K562 (cell line): ENCODE data around the gene KCNQ4. TPM values are rescaled to one million over a fixed set of nuclear protein-coding genes. Genes with fewer than 3 reads are reported as not detected.
A peak's percentile ranks its signal among the peaks of the same experiment; 100 is the strongest.

Experiments
- ATAC-seq: fragments of 200-7000 bp; cut with Tn5 transposase; 3 replicates; pipeline ENCODE4 v1.9.1; 2020; ENCODE audit warnings: moderate library complexity
- BruUV-seq: library from RNA; stranded (reverse); fragments of 400-500 nt; replicated peaks from 2 replicates; lab custom pipeline; 2021; lab: Mats Ljungman, UMichigan
- CTCF ChIA-PET: fragments of 300-600 bp; formaldehyde crosslinking; extraction: SDS; loops from one replicate; lab custom pipeline; 2021; ENCODE audit warnings: low intra/inter-chr PET ratio; lab: Yijun Ruan, JAX
- POLR2A ChIA-PET: fragments of 300-600, 350-650 bp; sonication (Branson Sonifier 250); formaldehyde crosslinking; extraction: SDS; loops from one replicate; lab custom pipeline; 2021; ENCODE audit warnings: antibody characterized with exemption, inconsistent platforms; lab: Yijun Ruan, JAX
- DNase-seq, 4 experiments: peaks; one replicate each; pipeline versions ENCODE4 v3.0.0 to v3.0.0-alpha.2; 2011 to 2018; ENCODE audit warnings: low spot score in 3 of 4, mixed read lengths in 3 of 4; ENCODE audit errors: extremely low read depth in 1 of 4
- FAIRE-seq: peaks from 2 replicates; lab custom pipeline; 2011; peaks lifted over from hg19 to GRCh38; lab: Jason Lieb, UNC
- H2AFZ ChIP-seq: 2 replicates; pipeline ENCODE4 v1.6.0; 2011; ENCODE audit warnings: low read depth, low read length, control low read depth, inconsistent platforms
- H3K27ac ChIP-seq: fragments of 200-600 bp; 3 replicates; pipeline ENCODE4 v1.8.0; 2011; ENCODE audit warnings: low read depth, mild to moderate bottlenecking, control low read depth, inconsistent platforms, low read length, moderate library complexity, mixed read lengths; ENCODE audit errors: extremely low read depth
- H3K27me3 ChIP-seq, 2 experiments: fragments of 300-600 bp in 1 of 2; 2 replicates in 1 of 2; 3 replicates in 1 of 2; pipeline versions ENCODE4 v1.6.0 to v1.8.0; 2011; ENCODE audit warnings: inconsistent platforms in 2 of 2, low read length in 2 of 2, mild to moderate bottlenecking in 1 of 2, mixed read lengths in 1 of 2, moderate library complexity in 1 of 2; ENCODE audit not compliant: control insufficient read depth in 2 of 2, insufficient read depth in 2 of 2
- H3K36me3 ChIP-seq: fragments of 300-600 bp; 3 replicates; pipeline ENCODE4 v1.8.0; 2011; ENCODE audit warnings: mild to moderate bottlenecking, low read length, inconsistent platforms; ENCODE audit not compliant: control insufficient read depth, insufficient read depth
- H3K4me1 ChIP-seq, 2 experiments: fragments of 200-600 bp in 1 of 2; replicated peaks in 1 of 2; 2 replicates in 1 of 2; 3 replicates in 1 of 2; pipeline versions ENCODE4 v1.5.1 to v1.8.0; 2011; ENCODE audit warnings: inconsistent platforms in 2 of 2, low read length in 2 of 2, mild to moderate bottlenecking in 1 of 2, mixed read lengths in 1 of 2, moderate library complexity in 1 of 2; ENCODE audit not compliant: control insufficient read depth in 2 of 2, insufficient read depth in 2 of 2
- H3K4me2 ChIP-seq: 2 replicates; pipeline ENCODE4 v1.6.1; 2011; ENCODE audit warnings: low read length, control low read depth, inconsistent platforms, mixed read lengths; ENCODE audit not compliant: insufficient read depth
- H3K4me3 ChIP-seq: fragments of 200-600 bp; sonication (generic), shearing (Covaris generic); 2 replicates; pipeline ENCODE4 v1.5.1; 2016; ENCODE audit warnings: control low read depth, inconsistent platforms
- H3K79me2 ChIP-seq: fragments of 200-600 bp; 3 replicates; pipeline ENCODE4 v1.8.0; 2011; ENCODE audit warnings: low read length, inconsistent platforms; ENCODE audit not compliant: control insufficient read depth, insufficient read depth
- H3K9ac ChIP-seq, 2 experiments: 2 replicates each; pipeline versions ENCODE4 v1.6.0 to v1.6.1; 2011; ENCODE audit warnings: low read depth in 2 of 2, low read length in 2 of 2, control low read depth in 1 of 2, inconsistent platforms in 1 of 2, mild to moderate bottlenecking in 1 of 2, mixed read lengths in 1 of 2; ENCODE audit not compliant: insufficient read depth in 1 of 2
- H3K9me1 ChIP-seq: one replicate; pipeline ENCODE4 v1.6.0; 2011; ENCODE audit warnings: inconsistent platforms, mild to moderate bottlenecking, low read length, moderate library complexity; ENCODE audit not compliant: control insufficient read depth, insufficient read depth
- H3K9me3 ChIP-seq: replicated peaks from 2 replicates; pipeline ENCODE4 v1.5.1; 2011; ENCODE audit warnings: low read depth, low read length, inconsistent platforms; ENCODE audit not compliant: control insufficient read depth, insufficient read depth
- H4K20me1 ChIP-seq: replicated peaks from 2 replicates; pipeline ENCODE4 v1.6.1; 2011; ENCODE audit warnings: low read length, inconsistent platforms, mixed read lengths; ENCODE audit not compliant: control insufficient read depth, insufficient read depth
- FOXJ3 ChIP-seq: sonication (generic); formaldehyde crosslinking; IDR thresholded peaks from 2 replicates; pipeline ENCODE4 v1.4.0; 2020; ENCODE audit warnings: mild to moderate bottlenecking, missing genetic modification reagents
- HBP1 ChIP-seq: fragments of 450-650 bp; formaldehyde crosslinking; IDR thresholded peaks from 2 replicates; pipeline ENCODE4 v1.4.0; 2022; ENCODE audit warnings: missing genetic modification characterization
- SMAD3 ChIP-seq: fragments of 450-650 bp; formaldehyde crosslinking; conservative IDR thresholded peaks from 2 replicates; pipeline ENCODE4 v1.4.0; 2020; ENCODE audit warnings: mild to moderate bottlenecking
- TSC22D4 ChIP-seq: fragments of 450-650 bp; IDR thresholded peaks from 2 replicates; pipeline ENCODE4 v1.6.1; 2016; ENCODE audit warnings: missing genetic modification characterization, missing biosample characterization, control low read depth
- ZC3H4 ChIP-seq: sonication (generic); formaldehyde crosslinking; IDR thresholded peaks from 2 replicates; pipeline ENCODE4 v1.9.0; 2021; ENCODE audit warnings: missing genetic modification reagents, borderline replicate concordance
- WGBS: fragments of 100-300 bp; shearing (Covaris generic); methylation state at CpG from one replicate; pipeline ENCODE4 v1.1.6; 2016; ENCODE audit warnings: low coverage, mixed read lengths; ENCODE audit not compliant: insufficient coverage; ENCODE audit errors: missing lambda C conversion rate; 5-methylcytosine and 5-hydroxymethylcytosine counted together
- in situ Hi-C: fragments of 300-500 bp; cut with MboI; formaldehyde crosslinking; loops from 4 replicates; pipeline ENCODE4 v1.15.0; 2018; ENCODE audit warnings: inconsistent platforms, mixed read lengths
- intact Hi-C: fragments of 100-400 bp; cut with micrococcal nuclease; formaldehyde crosslinking; loops from 2 replicates; pipeline ENCODE4 v1.14.2; 2022
- polyA plus RNA-seq, 8 experiments: library from polyadenylated mRNA; depleted of rRNA in 4 of 8; stranded (reverse) in 5 of 8; unstranded in 3 of 8; fragments of >200 nt; fragmentation: Nextera tagmentation in 2 of 8; fragmentation: Illumina TruSeq in 1 of 8; extraction: Ambion mirVana in 2 of 8; extraction: Trizol in 1 of 8; gene quantifications; 2 replicates each; pipeline versions ENCODE4 v1.2.1 to v1.2.3, GENCODE V29; 2011 to 2014; ENCODE audit warnings: inconsistent platforms in 1 of 8, missing spikeins in 1 of 8
- total RNA-seq, 7 experiments: library from RNA; depleted of rRNA in 6 of 7; stranded (reverse); fragments of >200 nt in 6 of 7; fragmentation: Illumina TruSeq in 2 of 7; extraction: Trizol in 2 of 7; gene quantifications; 2 replicates each; pipeline versions ENCODE4 v1.2.1 to v1.2.3, GENCODE V29; 2011 to 2021; ENCODE audit warnings: low replicate concordance in 1 of 7

Gene KCNQ4
- total and polyA plus RNA-seq, 9 of the 15 experiments (the other 6 are each of a cell fraction or from before 2014, with no cell fraction given): 0.07 to 4.1 (median 0.79) TPM

- peak overlapping the region; percentile 10 to 79 for H3K9ac ChIP-seq
- H4K20me1 ChIP-seq: no peaks in the 10 kb centered on the region
- no peak for TF ChIP-seq HBP1 (CRISPR knock-in tag)
- TF ChIP-seq TSC22D4 (tag): no peak
- TF ChIP-seq SMAD3: no peak
- TF ChIP-seq FOXJ3 (CRISPR knock-in tag): no peak
- TF ChIP-seq ZC3H4 (CRISPR knock-in tag): 0 out of 2 replicates have a peak, but pooled peaks have one; percentile 38
- no peaks in the 10 kb centered on the region for H3K27me3 ChIP-seq
- intact Hi-C loops (loop anchor here (1.0 kb wide), 1 partner anchor 19 kb away; no protein-coding TSS in a partner anchor), in situ Hi-C loops (loop anchor here (5.0 kb wide), 2 partner anchors 58 to 213 kb away; partner anchors contain the start of gene KCNQ4)
- no peaks in the 10 kb centered on the region; the same call in 2 of the 3 replicates for H3K36me3 ChIP-seq
- no peaks in the 10 kb centered on the region for H3K79me2 ChIP-seq
- no peak for FAIRE-seq
- BruUV-seq: no TSS peak
- no peaks in the 10 kb centered on the region for H3K9me1 ChIP-seq
- no peak for DNase-seq
- H3K9me3 ChIP-seq: no peaks in the 10 kb centered on the region; the same call in 1 of the 2 replicates
- ChIA-PET CTCF (interaction anchor here (1.2 kb wide), 1 partner anchor 66 kb away, joined by 4 read pairs; no protein-coding TSS in a partner anchor), POLR2A (interaction anchor here (0.6 to 0.7 kb wide), 2 partner anchors 10 to 101 kb away, joined by 3 to 4 read pairs; no protein-coding TSS in a partner anchor)
- 92% methylated on average over 5 of the region's 5 CpGs for WGBS
- H3K4me2 ChIP-seq: peak overlapping the region; percentile 60
- H3K4me1 ChIP-seq: peaks cover 47 to 49% of the 10 kb centered on the region in 2 experiments
- H2AFZ ChIP-seq: peak overlapping the region; percentile 41
- no peak overlapping the region for H3K4me3 ChIP-seq
- H3K27ac ChIP-seq: peak overlapping the region; percentile 60
- ATAC-seq: 0 out of 3 replicates have a peak, but pooled peaks have one; percentile 9
Observed at GRCh38 chr1:40839943-40840335, 56.4 kb downstream of the KCNQ4 start.
